HG03196 (cell line): ENCODE results near the gene RPS19BP1.

Experiments used
- ATAC-seq: cut with Tn5 transposase; IDR thresholded peaks from one replicate; pipeline ENCODE4 v1.9.1; 2021; ENCODE audit not compliant: unreplicated experiment

The RPS19BP1 gene

GRCh38 chr22:39532215-39533073 is at the start of gene RPS19BP1:
Gene RPS19BP1, minus strand, starts transcription at chr22:39532748. Its CDS starts 10 bp downstream, at chr22:39532738.
- ATAC-seq: peak; percentile 65

- no peak for ATAC-seq
Measured at GRCh38 chr22:39581303-39581702, 48.8 kb upstream of the RPS19BP1 start.

GRCh38 chr22:39580795-39581194 is 48.2 kb upstream of the RPS19BP1 start:
- no peak for ATAC-seq

- no peak for ATAC-seq
Measured at GRCh38 chr22:39580006-39580441, 47.5 kb upstream of the RPS19BP1 start.

GRCh38 chr22:39577900-39578299 is 45.4 kb upstream of the RPS19BP1 start:
- no peak for ATAC-seq

GRCh38 chr22:39577366-39577765 is 44.8 kb upstream of the RPS19BP1 start:
- ATAC-seq: no peak

- ATAC-seq: no peak
Measured at GRCh38 chr22:39576027-39576426, 43.5 kb upstream of the RPS19BP1 start.

GRCh38 chr22:39575552-39575825 is 42.9 kb upstream of the RPS19BP1 start:
- ATAC-seq: no peak

- no peak for ATAC-seq
Measured at GRCh38 chr22:39574779-39575551, 42.4 kb upstream of the RPS19BP1 start.

- ATAC-seq: no peak
Measured at GRCh38 chr22:39571538-39571937, 39.0 kb upstream of the RPS19BP1 start.

GRCh38 chr22:39570665-39571064 is 38.1 kb upstream of the RPS19BP1 start, which contains the start of gene CACNA1I:
Gene CACNA1I, plus strand, starts transcription at chr22:39570753. Its CDS starts 0 bp downstream, at chr22:39570753.
- no peak for ATAC-seq

GRCh38 chr22:39570226-39570625 is 37.7 kb upstream of the RPS19BP1 start:
- ATAC-seq: no peak

- ATAC-seq: no peak
Measured at GRCh38 chr22:39569066-39569465, 36.5 kb upstream of the RPS19BP1 start.

- no peak for ATAC-seq
Measured at GRCh38 chr22:39568278-39568981, 35.9 kb upstream of the RPS19BP1 start.

GRCh38 chr22:39567135-39567946 is 34.8 kb upstream of the RPS19BP1 start:
- ATAC-seq: no peak

- ATAC-seq: no peak
Measured at GRCh38 chr22:39565414-39565944, 32.9 kb upstream of the RPS19BP1 start.

GRCh38 chr22:39563571-39564428 is 31.3 kb upstream of the RPS19BP1 start:
- ATAC-seq: no peak

GRCh38 chr22:39562839-39563489 is 30.4 kb upstream of the RPS19BP1 start:
- no peak for ATAC-seq

GRCh38 chr22:39560127-39560526 is 27.6 kb upstream of the RPS19BP1 start:
- no peak for ATAC-seq
